NCI-H1417 treated with DMSO at 0.1 percent for 48 hours (cell line): ENCODE data around the gene TEX9.

Experiments
- DNase-seq: peaks from one replicate; lab custom pipeline; 2025; lab: John Stamatoyannopoulos, UW

The TEX9 gene

GRCh38 chr15:56445746-56446145 is 80.5 kb downstream of the TEX9 start:
- no peak for DNase-seq

- DNase-seq: no peak
Measured at GRCh38 chr15:56454836-56455235, 89.6 kb downstream of the TEX9 start.

DNA sequence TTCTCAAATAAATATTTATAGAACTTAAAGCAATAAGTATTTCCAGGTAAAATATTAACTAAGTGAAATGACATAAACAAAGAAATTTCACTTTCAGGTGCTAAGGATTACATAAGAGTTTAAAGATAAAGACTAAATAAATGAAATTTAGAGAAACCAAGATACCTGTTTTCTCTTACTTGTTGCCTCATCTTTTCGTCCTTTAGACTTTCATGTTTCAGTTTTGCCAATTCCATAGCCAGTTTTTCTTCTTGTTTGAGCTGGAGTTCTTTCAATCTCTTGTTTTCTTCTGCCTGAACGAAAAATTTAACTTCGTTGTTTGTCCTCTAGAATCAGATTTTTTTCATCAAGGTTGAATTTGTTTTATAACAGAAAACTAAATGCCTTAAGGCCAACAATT is 91.0 kb downstream of the TEX9 start:
- no peak for DNase-seq

DNA sequence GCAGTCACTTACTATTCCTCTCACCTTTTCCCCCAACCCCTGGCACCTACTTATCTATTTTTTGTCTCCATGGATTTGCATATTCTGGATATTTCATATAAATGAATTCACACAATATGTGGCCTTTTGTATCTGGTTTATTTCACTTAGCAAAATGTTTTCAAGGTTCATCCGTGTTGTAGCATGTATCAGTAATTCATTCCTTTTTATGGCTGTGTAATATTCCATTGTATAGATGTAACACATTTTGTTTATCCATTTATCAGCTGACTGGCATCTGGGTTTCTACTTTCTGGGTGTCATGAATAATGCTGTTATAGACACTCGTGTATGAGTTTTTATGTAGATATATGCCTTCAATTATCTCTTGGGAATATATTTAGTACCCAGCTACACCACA is 93.9 kb downstream of the TEX9 start:
- DNase-seq: no peak

DNA sequence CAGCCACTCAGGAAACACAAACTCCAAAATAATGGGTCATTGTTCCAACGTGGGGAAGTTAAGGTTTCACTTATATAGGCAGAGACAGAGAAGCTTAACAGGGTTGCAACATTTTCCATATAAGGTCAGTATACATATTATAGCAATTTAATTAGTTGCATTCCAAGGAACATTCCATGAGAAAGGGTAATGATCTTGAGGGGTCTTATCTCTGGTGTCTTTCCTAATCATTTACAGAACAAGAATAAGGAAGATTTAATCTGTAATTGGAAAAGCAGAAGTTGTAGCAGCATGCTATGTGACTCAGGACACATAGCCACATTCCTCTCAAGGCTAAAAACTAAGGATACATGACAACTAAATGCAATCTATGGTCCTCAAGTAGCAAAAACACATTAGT is 94.8 kb downstream of the TEX9 start:
- no peak for DNase-seq

DNA sequence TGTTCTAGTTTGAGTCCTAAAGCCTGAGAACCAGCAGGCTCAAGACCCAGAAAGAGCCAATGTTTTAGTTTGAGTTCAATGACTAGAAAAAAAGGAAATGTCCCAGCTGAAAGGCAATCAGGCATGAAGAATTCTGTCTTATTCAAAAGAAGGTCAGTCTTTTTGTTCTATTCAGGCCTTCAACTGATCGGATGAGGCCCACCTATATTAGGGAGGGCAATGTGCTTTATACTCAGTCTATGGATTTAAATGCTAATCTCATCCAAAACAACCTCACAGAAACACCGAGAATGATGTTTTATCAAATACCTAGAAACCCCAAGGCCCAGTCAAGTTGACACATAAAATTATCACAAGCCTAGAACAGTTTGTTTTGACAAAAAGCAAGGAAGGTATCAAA is 95.7 kb downstream of the TEX9 start:
- DNase-seq: no peak

GRCh38 chr15:56464893-56465520 is 99.8 kb downstream of the TEX9 start, which contains the start of gene MNS1:
Gene MNS1, minus strand, starts transcription at chr15:56465137. Its CDS starts 165 bp downstream, at chr15:56464972.
- peak; percentile 98 for DNase-seq

DNA sequence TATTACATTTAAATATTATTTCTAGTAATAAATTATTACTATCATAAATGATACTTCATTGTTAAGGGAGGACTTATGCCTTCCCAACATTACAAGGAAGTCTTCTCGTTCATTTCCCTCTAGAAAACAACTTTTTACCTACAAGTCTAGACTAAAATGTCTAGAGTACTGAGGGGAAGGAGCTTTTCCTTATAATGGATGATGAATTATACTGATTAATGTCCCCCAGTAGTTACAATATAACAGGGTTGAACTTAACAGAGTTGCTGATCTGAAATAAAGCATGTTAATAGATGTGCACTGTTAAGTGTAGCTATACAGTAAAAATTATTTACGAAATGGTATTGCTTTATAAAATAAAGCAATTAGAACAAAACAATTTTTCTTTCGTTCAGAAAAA is 102.4 kb downstream of the TEX9 start:
- DNase-seq: no peak

GRCh38 chr15:56468401-56468800 is 103.2 kb downstream of the TEX9 start:
- DNase-seq: no peak

- DNase-seq: no peak
Measured at GRCh38 chr15:56469483-56469882, 104.3 kb downstream of the TEX9 start.

DNA sequence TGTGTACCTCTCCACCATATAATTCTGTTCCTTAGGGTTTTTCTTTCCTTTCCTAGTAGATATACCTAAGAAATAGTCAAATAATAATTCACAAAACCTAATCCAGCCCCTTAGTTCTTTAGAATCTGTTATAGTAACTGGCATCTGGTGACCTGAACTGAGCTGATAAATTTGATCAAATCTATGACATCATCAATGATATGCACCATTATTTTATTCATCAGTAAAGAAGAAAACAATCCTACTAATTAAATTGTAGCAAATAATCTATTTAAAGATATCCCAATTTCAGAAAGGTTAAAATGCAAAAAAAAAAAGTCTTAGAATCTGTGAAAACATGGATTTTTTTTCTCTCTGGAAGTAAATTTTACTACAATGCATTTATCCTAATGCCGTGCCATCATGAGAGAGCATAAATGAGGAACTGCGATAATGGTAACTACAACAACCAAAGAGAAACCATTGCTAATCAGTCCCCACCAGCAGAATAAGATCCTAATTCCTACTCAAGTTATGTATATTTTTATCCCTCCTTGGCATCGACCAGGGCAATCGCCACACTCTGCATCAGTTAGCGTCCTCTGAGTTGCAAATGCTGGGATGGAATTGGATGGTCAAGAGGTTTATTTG is 106.3 kb downstream of the TEX9 start:
- no peak for DNase-seq

DNA sequence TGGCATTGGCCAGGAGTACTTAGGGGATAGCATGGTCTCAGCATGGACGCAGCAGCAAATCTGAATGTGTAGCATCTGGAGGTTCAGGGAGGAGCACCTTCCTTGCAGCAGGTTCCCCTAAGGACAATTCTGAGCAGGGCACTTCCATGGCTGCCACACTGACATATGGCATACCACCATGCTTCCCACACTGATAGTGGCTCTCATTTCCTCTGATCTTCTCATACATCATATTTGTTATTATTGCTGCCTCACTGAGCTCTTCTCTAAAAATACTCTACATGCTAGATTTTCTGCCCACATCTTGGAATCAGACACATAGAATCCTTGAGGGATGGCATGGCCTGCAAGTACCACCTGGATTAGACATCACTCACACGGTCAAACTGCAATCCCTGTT is 107.1 kb downstream of the TEX9 start:
- no peak for DNase-seq

GRCh38 chr15:56473017-56473416 is 107.8 kb downstream of the TEX9 start:
- DNase-seq: no peak

- DNase-seq: no peak
Measured at GRCh38 chr15:56475351-56475750, 110.1 kb downstream of the TEX9 start.
